Inferior parietal cortex (tissue), 1 donor: Measurements from ENCODE around the gene ASPHD2.
"Not testable (repeated sequence)": the region's sequence is repeated elsewhere in the genome, so short reads cannot be mapped to it uniquely, and the experiment has no call there.

Experiments used
- DNase-seq: peaks from one replicate; pipeline ENCODE4 v3.0.0-alpha.2; 2016; ENCODE audit errors: extremely low spot score

The ASPHD2 gene

DNA sequence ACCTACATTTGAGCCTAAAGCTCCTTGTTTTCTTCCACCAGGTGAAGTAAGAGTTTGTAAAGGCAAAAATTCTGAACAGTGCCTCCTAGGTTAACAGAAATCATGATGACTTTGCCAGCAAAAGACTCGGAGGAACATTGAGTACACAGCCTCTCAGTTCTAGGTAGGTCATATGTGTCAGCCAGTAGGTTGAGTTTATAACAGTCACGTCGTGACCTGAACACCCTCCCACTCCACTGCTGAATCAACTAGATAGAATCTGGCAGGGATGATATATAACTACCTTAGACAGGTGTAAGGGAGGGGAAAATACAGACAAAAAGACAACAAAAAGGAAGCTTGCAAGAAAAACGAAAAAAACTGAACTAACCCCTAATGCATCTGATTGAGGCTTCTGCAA lies 12.8 kb upstream of the ASPHD2 start:
- DNase-seq: no peak

DNA sequence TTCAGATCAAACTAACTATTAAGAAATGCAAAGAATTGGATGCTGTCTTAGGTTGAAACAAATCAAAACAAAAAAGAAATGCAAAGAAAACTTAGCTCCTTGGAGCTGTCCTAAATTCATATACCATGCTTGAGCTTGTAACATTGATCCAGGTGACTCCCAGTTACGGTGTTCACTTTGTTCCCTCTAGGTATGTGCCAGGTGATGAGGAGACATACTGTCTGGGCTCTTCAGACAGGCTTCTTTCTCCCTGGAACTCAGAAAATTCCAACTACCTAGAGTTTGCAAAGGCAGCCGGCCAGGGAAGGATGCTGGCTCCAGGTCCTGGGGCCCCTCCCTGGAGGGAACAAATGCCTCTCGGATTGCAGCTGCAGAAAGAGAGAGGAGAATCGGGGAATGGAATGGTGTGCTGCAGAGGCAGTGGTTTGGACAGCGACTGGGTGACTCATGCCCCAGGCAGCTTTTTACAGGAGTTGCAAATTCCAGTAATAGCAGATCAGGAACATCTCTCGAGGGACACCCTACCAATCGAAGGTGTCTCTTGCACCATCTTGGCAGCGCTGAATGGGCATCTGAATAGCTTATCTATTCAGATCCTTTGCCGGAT lies 12.3 kb upstream of the ASPHD2 start:
- no peak for DNase-seq

- DNase-seq: no peak
Measured at GRCh38 chr22:26417406-26417805, 11.7 kb upstream of the ASPHD2 start.

GRCh38 chr22:26418620-26419019 lies 10.4 kb upstream of the ASPHD2 start:
- DNase-seq: no peak

- DNase-seq: no peak
Measured at GRCh38 chr22:26426924-26427323, 2.1 kb upstream of the ASPHD2 start.

GRCh38 chr22:26429458-26430286 lies 612 bp downstream of the ASPHD2 start:
- no peak for DNase-seq

- DNase-seq: no peak
Measured at GRCh38 chr22:26430600-26430999, 1.5 kb downstream of the ASPHD2 start.

- no peak for DNase-seq
Measured at GRCh38 chr22:26431261-26431995, 2.4 kb downstream of the ASPHD2 start.

GRCh38 chr22:26432619-26433311 lies 3.7 kb downstream of the ASPHD2 start:
- DNase-seq: no peak

GRCh38 chr22:26433805-26434204 lies 4.7 kb downstream of the ASPHD2 start:
- DNase-seq: no peak

GRCh38 chr22:26435327-26436093 lies 6.5 kb downstream of the ASPHD2 start:
- no peak for DNase-seq

DNA sequence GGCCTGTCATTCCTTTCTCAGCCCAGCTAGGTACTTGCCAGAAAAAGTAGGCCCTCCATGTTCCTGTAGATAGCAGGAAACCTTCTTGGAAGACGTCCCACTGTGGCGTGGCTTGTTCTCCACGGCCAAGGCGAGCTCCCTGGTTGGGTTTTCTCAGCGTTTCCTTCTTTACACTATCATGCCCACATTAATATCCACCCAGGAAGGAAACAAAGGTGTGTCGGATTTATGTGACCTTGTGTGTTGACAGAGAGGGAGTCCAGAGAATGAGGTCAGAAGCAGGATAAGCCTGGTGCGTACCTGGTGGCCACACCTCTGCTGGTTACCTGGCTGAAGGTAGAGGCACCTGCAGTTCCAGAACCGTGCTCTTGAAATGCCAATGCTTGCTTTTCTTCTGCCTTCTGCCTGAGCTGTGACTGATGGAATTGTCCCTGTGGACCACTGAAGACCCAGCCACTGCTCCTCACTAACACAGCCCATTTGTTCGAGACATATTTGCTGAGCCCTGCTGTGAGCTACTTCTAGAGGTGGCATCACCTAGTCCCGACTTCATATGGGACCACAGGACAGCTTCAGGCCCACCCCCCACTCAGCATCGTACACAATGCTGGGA lies 7.9 kb downstream of the ASPHD2 start:
- DNase-seq: no peak

GRCh38 chr22:26437694-26438392 lies 8.8 kb downstream of the ASPHD2 start:
- no peak for DNase-seq

- DNase-seq: not testable (repeated sequence)
Measured at GRCh38 chr22:26438776-26439175, 9.7 kb downstream of the ASPHD2 start.

DNA sequence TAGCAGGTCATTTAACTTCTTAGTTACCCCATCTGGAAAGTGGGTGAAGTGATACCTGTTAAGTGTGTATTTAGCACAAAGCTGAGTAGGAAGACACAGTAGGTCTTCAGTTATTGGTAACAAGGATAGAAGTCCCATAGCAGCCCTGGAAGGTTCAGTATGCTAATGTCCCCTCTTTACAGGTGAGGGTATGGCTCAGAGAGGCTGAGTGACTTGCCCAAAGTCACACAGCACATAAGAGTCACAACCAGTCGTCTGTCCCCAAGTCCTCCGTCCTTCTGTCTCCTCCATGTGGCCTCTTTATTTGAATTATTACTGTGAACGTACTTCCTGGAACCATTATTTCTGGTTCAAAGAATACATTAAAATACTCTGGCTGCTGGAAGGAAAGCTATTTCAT lies 10.5 kb downstream of the ASPHD2 start:
- no peak for DNase-seq

DNA sequence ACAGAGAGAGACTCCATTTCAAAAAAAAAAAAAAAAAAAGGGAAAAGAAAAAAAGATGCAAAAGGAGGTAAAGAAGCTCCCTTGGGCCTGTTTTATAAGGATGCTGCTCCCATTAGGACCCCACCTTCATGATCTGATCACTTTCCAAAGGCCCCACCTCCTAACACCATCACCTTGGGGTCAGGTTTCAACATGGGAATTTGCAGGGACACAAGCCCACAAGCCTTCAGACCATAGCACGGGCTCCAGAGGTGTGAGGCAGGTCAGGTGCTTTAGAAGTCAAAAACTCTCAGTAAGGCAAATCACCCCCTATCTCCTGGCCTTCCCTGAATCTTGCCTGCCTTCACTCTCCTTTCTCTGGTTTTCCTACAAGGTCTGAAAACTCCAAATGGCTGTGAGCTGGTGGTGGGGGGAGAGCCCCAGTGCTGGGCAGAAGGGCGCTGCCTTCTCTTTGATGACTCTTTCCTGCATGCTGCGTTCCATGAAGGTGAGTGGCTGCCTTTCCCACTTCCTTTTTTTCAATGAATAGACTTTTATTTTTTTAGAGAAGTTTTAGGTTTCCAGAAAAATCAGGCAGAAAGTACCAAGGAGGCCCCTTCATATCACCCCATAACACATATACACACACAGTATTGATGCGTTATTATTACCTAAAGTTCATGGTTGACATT lies 13.2 kb downstream of the ASPHD2 start:
- no peak for DNase-seq

DNA sequence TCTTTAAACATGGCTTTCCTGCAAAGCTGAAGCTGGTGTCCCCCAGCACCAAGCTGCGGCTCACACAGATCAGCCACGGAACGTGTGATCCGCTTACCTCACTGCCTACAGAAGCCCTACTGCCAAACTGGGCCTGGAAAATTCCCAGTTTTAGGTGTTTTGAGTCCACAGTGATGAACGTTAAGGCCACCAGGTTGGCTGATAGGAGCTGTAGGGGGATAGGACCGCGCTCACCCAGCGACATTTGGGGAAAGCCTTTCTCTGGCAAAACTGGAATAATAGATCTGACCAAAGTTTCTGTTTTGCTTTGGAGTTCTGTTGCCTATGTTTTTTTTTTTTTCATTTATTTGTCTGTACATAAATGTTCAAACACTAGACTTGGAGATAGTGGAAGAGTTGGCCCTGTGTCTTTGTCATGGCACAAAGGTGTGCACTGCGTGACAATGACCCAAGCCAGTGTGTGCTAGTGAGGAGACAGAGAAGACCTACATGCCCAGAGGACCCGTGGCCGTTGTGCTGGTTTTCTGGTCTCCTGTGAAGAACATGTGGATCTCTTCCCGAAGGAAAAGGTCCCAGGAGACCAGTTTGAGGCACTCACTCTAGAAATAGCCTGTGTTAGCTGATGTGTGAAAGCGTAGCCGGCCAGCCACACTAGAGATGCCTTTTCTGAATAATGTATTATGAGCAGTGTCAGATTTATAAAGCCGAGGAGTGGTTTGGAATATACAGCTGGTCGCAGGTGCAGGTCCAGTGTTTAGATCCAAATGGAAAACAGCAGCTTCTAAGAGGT lies 15.0 kb downstream of the ASPHD2 start:
- DNase-seq: no peak

- DNase-seq: no peak
Measured at GRCh38 chr22:26444777-26445176, 15.7 kb downstream of the ASPHD2 start.
